ENCODE measurements around the gene EPHA3. TPM values are rescaled to one million over a fixed set of nuclear protein-coding genes. Genes with fewer than 3 reads are reported as not detected.
A peak's percentile ranks its signal among the peaks of the same experiment; 100 is the strongest.

The EPHA3 gene
- total RNA-seq, 1 donor, result 6.1 TPM

- DNase-seq (ENCODE audit: low read depth), result no peak
- TF ChIP-seq, protein P1, sequence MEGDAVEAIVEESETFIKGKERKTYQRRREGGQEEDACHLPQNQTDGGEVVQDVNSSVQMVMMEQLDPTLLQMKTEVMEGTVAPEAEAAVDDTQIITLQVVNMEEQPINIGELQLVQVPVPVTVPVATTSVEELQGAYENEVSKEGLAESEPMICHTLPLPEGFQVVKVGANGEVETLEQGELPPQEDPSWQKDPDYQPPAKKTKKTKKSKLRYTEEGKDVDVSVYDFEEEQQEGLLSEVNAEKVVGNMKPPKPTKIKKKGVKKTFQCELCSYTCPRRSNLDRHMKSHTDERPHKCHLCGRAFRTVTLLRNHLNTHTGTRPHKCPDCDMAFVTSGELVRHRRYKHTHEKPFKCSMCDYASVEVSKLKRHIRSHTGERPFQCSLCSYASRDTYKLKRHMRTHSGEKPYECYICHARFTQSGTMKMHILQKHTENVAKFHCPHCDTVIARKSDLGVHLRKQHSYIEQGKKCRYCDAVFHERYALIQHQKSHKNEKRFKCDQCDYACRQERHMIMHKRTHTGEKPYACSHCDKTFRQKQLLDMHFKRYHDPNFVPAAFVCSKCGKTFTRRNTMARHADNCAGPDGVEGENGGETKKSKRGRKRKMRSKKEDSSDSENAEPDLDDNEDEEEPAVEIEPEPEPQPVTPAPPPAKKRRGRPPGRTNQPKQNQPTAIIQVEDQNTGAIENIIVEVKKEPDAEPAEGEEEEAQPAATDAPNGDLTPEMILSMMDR (IDR thresholded peaks at IDR 0.05; ENCODE audit: insufficient read depth, low read length), result no peak
These were observed 1.9 kb upstream of the EPHA3 start for GRCh38 chr3:89105503-89105902.

GRCh38 chr3:89108291-89108550 is 800 bp downstream of the EPHA3 start:
- TF ChIP-seq, protein P1 (IDR thresholded peaks at IDR 0.05; ENCODE audit: insufficient read depth, low read length), result no peak
- no peak overlapping the region for H3K4me3 ChIP-seq (ENCODE audit: low read depth, low read length)
- DNase-seq (ENCODE audit: low read depth), result no peak

More at GRCh38 chr3:89105503-89105902, 1.9 kb upstream of the EPHA3 start:
- no peak overlapping the region for H3K4me3 ChIP-seq (ENCODE audit: low read depth, low read length)

DNA sequence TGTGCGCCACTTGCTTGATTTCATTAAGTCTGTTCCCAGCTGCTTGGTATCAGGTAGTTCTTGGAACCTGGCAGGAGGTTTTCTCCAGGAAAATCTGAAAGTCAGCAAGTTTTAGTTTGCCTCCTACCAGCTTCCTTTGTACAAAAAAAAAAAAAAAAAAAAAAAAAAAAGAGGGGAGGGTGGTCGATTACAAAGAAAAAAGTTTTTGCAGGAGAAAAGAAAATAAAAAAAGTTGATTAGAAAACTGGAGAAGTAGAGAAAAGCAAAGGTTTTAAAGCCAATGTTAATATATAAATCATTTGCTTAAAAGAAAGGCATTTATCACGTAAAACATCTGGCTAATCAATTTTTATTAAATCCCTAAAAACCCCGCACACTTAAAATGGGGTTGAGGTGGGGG is 5.9 kb downstream of the EPHA3 start:
- DNase-seq (ENCODE audit: low read depth), result no peak
- no peak overlapping the region for H3K4me3 ChIP-seq (ENCODE audit: low read depth, low read length)
- TF ChIP-seq, protein P1 (IDR thresholded peaks at IDR 0.05; ENCODE audit: insufficient read depth, low read length), result no peak

- TF ChIP-seq, protein P1 (IDR thresholded peaks at IDR 0.05; ENCODE audit: insufficient read depth, low read length), result peak; percentile 54
- peak overlapping the region; percentile 55 for H3K4me3 ChIP-seq (ENCODE audit: low read depth, low read length)
- peak; percentile 38 for DNase-seq (ENCODE audit: low read depth)
These were observed 6.7 kb downstream of the EPHA3 start for GRCh38 chr3:89113893-89114840.

- H3K4me3 ChIP-seq (ENCODE audit: low read depth, low read length), result no peak overlapping the region
- TF ChIP-seq, protein P1 (IDR thresholded peaks at IDR 0.05; ENCODE audit: insufficient read depth, low read length), result no peak
- DNase-seq (ENCODE audit: low read depth), result no peak
These were observed 7.4 kb downstream of the EPHA3 start for GRCh38 chr3:89114841-89115223.

DNA sequence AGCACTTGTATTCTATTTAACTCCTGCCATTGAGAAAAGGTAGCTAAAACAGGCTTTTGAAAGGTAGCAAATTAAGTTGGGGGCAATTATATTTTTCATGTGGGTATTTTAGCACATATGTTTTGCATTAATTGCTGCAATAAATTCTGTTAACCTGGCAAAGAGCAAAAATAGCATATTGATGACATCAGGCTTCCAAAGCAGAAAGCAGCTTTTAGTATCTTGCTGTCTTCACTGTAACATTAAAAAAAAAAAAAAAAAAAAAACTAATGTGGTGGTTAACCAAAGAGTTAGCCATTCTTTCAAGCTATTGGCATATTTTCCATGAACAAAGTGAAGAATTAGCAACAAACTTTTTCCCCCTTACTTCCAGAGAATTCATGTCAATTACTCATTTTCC is 9.1 kb downstream of the EPHA3 start:
- TF ChIP-seq, protein P1 (IDR thresholded peaks at IDR 0.05; ENCODE audit: insufficient read depth, low read length), result no peak
- no peak for DNase-seq (ENCODE audit: low read depth)
- H3K4me3 ChIP-seq (ENCODE audit: low read depth, low read length), result no peak overlapping the region
